Transverse colon (tissue), 4 donors: ENCODE measurements around the gene GDF9.

Source experiments
- POLR2A ChIP-seq: fragments of 450-650 bp; IDR thresholded peaks from one replicate; pipeline ENCODE4 v1.6.1; 2016; ENCODE audit warnings: antibody characterized with exemption, mild to moderate bottlenecking, moderate library complexity
- POLR2AphosphoS5 ChIP-seq, 3 donors: sonication (generic); formaldehyde crosslinking; IDR thresholded peaks; one replicate each; pipeline ENCODE4 v1.6.1; 2016; ENCODE audit warnings: antibody characterized with exemption in 3 of 3
- TF ChIP-seq, protein P1 (sequence below), 5 experiments: fragments of 200-600 bp in 3 of 5; fragments of 450-650 bp in 2 of 5; sonication (generic) in 3 of 5; IDR thresholded peaks; 1 replicate in 2 of 5; 2 replicates in 3 of 5; pipeline ENCODE4 v1.5.1; 2016 to 2017; ENCODE audit warnings: antibody characterized with exemption in 5 of 5, inconsistent platforms in 3 of 5, mild to moderate bottlenecking in 2 of 5, moderate library complexity in 1 of 5

DNA sequence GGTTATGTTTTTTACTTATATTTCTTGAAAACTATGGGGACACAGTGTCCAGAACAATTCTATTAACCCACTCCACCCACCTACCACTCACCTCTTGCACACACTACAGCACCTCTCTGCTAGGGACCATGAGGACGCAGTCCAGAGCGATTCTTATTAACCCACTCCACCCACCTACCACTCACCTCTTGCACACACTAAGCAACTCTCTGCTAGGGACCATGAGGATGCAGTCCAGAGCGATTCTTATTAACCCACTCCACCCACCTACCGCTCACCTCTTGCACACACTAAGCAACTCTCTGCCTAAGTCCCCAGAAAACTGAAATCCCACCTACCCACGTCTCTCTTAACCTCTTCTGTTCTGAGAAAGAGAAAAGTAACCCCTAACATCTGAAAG lies 33.7 kb downstream of the GDF9 start:
- TF ChIP-seq, protein P1, sequence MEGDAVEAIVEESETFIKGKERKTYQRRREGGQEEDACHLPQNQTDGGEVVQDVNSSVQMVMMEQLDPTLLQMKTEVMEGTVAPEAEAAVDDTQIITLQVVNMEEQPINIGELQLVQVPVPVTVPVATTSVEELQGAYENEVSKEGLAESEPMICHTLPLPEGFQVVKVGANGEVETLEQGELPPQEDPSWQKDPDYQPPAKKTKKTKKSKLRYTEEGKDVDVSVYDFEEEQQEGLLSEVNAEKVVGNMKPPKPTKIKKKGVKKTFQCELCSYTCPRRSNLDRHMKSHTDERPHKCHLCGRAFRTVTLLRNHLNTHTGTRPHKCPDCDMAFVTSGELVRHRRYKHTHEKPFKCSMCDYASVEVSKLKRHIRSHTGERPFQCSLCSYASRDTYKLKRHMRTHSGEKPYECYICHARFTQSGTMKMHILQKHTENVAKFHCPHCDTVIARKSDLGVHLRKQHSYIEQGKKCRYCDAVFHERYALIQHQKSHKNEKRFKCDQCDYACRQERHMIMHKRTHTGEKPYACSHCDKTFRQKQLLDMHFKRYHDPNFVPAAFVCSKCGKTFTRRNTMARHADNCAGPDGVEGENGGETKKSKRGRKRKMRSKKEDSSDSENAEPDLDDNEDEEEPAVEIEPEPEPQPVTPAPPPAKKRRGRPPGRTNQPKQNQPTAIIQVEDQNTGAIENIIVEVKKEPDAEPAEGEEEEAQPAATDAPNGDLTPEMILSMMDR (IDR thresholded peaks at IDR 0.05), result no peak
- no peak for TF ChIP-seq POLR2A
- no peak for TF ChIP-seq POLR2AphosphoS5 (IDR thresholded peaks at IDR 0.05)
